NCI-H2196 treated with DMSO at 0.1 percent for 48 hours (cell line): Measurements from ENCODE around the gene LDB2.

Experiments
- DNase-seq: peaks from one replicate; lab custom pipeline; 2025; ENCODE audit not compliant: unreplicated experiment; lab: John Stamatoyannopoulos, UW

Gene LDB2

DNA sequence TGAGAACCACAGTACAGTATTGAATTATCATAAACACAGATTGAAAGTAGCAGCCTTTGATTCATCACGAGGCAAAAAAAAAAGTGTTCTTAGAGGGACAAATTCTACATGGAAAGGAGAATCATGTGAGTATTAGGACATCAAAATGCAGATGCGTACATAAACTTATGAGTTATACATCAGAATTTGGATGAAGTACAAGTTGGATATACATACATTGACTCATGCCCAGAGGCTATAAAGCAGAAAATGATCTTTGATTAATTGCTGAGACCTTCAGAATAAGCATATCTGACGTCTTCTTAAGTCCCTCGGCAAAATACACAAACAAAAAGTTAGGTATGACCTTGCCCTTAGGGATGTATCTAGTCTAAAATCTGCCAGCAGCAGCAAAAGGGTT lies 206.4 kb downstream of the LDB2 start:
- no peak for DNase-seq

- no peak for DNase-seq
These were observed 207.0 kb downstream of the LDB2 start for GRCh38 chr4:16691450-16691849.

GRCh38 chr4:16687845-16688244 lies 210.6 kb downstream of the LDB2 start:
- no peak for DNase-seq

GRCh38 chr4:16687011-16687410 lies 211.4 kb downstream of the LDB2 start:
- DNase-seq, result no peak

DNA sequence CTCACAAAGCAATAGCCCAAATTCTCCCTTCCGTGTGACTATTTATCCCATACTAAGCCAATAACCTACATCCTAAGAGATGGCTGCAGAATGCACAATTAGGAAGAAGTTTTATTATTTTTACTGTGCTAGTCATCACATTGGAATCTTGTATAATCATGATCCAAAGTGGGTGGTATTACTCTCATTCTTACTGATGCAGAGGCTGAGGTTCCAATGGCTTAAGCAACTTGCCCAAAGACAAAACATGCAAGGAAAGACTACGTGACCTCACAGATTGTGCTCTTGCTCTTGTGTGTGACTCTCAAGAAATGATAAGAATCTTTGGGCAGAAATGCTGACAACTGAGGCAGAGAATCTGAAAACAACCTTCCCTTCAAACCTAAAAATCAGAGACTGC lies 212.2 kb downstream of the LDB2 start:
- no peak for DNase-seq

- DNase-seq, result no peak
These were observed 212.9 kb downstream of the LDB2 start for GRCh38 chr4:16685536-16685935.

GRCh38 chr4:16684935-16685334 lies 213.5 kb downstream of the LDB2 start:
- no peak for DNase-seq

GRCh38 chr4:16684097-16684496 lies 214.3 kb downstream of the LDB2 start:
- DNase-seq, result no peak

GRCh38 chr4:16682975-16683374 lies 215.5 kb downstream of the LDB2 start:
- DNase-seq, result no peak

DNA sequence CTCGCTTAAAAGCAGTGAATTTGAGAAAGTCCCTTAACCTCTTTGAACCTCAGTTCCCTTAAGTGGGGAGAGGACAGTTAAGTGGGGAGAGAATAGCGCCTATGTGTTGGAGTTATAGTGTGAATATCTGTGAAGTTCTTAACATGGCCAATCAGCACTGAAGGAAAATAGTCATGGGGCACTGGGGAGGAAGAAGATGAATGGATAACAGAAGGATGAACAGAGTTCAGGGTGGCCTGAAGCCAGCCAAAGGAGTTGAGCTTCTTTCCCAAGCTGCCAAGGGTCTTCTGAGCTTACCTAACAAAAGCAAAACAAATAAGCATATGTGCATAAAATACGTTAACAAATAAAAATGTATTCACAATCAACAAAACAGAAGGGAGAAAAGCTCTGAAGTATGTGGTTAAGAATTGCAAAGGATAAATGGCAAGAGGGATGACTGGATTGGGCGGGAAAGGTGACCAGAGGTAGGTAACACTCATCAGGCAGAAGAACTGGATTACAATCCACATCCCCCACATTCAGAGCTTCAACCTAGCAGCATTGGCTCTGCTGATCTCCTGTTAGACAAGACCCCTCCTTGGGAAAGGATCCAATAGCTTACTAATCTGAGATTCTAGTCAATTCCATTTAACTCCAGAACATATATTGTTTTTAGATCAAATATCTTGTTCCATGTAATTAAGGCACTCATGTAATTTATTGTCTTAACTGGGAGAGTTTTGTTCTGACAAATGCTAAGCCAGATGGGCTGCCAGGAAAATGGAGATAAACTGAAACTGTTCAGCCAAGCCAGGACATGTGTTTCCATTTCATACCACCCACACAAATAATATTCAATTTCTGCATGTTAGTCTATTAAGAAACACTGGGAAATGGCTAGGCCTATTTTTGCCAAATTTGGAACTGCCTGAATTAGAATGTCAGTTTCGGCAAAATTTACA lies 221.2 kb downstream of the LDB2 start:
- no peak for DNase-seq

DNA sequence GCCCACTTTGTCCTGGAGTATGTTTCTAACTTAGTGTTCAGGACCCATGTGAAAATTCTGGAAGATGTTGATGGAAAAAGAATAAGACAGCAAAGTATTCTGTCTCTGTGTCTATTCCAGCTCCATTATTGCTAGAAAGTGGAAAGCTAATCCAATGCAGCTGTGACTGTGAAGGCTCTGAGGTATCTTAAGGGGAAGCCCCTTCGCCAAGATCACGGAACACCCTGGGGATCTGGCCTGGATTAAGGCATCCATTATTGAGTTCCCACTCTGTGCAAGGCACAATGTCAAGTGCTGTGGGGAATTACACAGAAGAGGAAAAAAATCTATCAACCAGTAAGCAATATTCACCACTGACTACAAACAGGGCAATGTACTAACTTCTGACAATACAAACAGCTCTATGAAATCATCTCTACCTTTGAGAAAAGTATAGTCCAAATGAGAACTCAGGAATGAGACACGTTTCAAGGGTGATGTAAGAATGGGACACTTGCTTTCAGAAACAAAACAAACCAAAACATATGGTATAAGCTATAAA lies 222.1 kb downstream of the LDB2 start:
- DNase-seq, result no peak

DNA sequence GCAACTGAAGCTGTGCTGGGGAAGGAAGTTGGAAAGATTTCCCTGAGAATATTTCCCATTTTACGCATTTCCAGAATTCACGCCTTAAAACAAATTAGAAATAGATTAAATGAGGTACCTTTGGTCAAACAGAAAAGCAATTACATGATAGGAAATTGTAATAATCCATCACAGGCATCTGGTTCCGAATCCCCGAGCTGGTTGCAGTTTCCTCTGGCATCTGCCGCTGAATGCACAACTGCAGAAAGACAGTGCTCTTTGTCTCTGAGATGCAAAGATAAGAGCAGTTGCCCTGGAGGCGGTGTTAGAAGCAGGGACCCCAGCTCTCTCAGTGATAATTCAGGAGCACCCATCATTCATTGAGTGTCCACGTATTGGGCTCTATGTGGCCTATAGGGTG lies 224.4 kb downstream of the LDB2 start:
- no peak for DNase-seq

- no peak for DNase-seq
These were observed 226.0 kb downstream of the LDB2 start for GRCh38 chr4:16672421-16672820.

- DNase-seq, result no peak
These were observed 226.7 kb downstream of the LDB2 start for GRCh38 chr4:16671741-16672140.

DNA sequence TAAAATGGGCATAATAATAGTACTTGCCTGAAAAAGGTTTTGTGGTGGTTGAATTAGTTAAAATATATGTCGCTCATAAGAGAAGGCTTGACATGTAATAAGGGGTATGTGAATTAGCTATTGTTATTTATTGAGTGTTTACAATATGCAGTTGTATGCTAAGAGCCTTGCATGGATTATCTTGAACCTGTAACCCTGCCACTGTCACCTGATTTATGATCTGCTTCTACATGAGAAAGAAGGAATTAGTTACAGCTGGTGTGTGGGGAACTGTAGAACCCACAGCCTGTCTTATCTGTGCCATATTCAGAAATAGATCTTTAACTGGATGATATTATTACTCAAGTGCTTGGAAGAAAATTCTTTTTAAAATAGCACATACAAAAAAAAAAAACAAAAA lies 227.7 kb downstream of the LDB2 start:
- DNase-seq, result no peak

- no peak for DNase-seq
These were observed 229.4 kb downstream of the LDB2 start for GRCh38 chr4:16669036-16669435.

DNA sequence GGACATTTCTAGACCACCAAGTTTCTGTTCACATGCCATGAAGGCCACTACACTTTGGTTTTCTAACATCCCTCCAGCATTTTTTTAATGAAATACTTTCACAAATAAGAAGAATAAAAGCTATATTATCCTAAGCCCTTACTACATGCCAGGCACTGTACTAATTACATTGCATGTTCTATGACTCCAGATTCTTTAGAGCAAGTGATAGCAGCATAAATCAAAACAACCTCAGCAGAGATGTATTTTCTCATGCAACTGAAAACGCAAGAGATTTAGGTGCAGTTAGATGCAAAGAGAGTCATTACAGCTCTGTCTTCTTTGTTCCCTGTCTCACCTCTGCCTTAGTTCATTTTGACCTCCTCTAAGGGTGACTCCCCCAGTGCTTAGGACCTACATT lies 230.0 kb downstream of the LDB2 start:
- no peak for DNase-seq

GRCh38 chr4:16667464-16667863 lies 231.0 kb downstream of the LDB2 start:
- DNase-seq, result no peak

- DNase-seq, result no peak
These were observed 232.4 kb downstream of the LDB2 start for GRCh38 chr4:16665942-16666551.

DNA sequence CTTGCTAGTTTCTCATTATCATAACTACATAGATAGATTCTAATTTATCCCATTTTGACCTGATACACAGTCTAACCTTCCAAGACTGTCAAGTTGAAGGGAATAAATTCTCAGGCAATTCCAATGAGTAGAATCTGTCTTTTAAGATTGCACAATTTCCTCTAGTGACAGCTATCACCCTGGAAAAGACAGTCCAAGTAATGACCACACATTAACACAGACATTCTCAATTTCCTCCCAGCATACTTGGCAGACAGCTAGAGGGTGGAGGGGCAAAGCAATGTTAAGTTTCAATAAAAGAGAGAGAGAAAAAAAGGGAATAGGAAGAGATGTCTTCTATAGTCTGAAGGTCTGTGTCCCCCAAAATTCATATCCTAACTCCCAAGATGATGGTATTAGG lies 234.7 kb downstream of the LDB2 start:
- no peak for DNase-seq

- no peak for DNase-seq
These were observed 235.1 kb downstream of the LDB2 start for GRCh38 chr4:16663307-16663706.

DNA sequence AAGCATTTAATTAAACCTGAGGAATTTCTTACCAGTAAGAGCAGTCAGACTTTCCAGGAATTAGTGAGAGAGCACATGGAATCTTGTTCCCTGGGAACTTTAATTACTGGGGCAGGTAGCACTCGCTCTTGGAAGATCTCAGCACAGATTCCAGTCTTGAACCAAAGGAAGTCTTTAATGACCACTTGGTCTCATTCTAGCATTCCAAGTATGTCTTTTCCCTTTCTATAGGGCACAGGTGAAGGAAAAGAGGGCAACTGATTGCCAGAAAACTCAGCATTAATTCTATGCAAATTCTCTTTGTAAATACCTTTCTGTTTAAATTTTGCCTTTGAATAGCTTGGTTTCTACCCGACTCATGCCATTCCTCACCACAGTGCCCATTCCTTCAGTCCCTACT lies 236.6 kb downstream of the LDB2 start:
- no peak for DNase-seq
